Activated CD8-positive, alpha-beta memory T cell treated with anti-CD3 and anti-CD28 coated beads for 1 hour (primary cell): Measurements from ENCODE around the gene CPNE7.

Source experiments
- DNase-seq, 2 donors: peaks; one replicate each; pipeline ENCODE4 v3.0.0-alpha.2; 2020; ENCODE audit warnings: low read depth in 1 of 2; ENCODE audit errors: extremely low read depth in 1 of 2

CPNE7 gene

DNA sequence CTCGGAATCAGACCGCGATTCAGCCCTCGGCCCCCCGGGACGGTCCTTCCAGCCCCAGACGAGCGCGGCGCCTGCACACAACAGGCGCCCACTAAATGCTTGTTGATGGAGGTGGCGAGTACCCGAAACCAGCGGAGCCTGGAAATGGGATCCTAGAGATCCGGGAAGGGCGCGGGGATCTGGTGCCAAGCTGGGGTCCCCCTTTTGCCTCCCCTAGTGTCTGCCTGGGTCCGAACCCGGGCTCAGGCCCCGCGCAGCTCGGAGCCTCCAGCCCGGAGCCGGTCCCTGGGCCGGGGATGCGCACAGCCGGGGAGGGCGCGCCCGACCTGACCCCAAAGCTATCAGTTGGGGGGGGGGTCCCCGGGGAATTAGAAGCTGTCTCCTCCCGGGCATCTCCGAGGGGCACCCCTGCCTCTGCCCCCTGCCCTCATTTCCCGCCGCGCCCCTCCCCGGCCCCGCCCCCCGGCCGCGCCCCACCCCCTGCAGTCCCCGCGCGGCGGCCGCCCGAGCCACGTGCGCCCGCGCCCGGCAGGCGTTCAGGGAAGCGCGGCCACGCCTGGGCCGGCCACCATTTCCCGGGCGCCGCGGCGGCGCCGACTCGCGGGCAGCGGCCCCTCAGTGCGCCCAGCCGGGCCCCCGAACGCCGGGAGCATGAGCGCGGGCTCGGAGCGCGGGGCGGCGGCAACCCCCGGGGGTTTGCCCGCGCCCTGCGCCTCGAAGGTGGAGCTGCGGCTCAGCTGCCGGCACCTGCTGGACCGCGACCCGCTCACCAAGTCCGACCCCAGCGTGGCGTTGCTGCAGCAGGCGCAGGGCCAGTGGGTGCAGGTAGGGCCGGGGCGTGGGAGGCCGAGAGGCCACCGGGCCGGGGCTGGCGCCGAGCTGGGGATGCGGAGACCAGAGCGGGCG is at the start of gene CPNE7:
TSS of gene CPNE7 (plus strand) at position 512 of the 906 bp plus-strand sequence. CDS start at position 652, 140 bp downstream.
- DNase-seq, result no peak

DNA sequence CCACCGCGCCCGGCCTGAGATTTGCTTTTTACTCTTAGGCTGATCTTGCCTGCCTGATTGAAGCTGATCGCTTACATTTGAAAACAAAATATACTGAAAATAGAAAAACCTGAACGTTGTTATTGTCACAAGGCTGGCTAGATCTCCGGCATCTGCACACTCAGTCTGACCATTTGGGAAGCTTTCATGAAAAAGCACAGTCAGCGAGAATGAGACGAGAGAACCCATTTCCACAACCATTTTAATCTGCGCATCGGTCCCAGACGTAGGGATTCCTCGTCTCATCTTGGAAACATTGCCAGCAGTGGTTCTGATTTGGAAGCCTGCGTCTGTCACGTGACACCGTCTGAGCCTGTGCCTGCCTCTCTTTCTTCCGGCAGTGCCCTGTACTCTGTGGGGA is 46.5 kb upstream of the CPNE7 start:
- DNase-seq, result no peak

DNA sequence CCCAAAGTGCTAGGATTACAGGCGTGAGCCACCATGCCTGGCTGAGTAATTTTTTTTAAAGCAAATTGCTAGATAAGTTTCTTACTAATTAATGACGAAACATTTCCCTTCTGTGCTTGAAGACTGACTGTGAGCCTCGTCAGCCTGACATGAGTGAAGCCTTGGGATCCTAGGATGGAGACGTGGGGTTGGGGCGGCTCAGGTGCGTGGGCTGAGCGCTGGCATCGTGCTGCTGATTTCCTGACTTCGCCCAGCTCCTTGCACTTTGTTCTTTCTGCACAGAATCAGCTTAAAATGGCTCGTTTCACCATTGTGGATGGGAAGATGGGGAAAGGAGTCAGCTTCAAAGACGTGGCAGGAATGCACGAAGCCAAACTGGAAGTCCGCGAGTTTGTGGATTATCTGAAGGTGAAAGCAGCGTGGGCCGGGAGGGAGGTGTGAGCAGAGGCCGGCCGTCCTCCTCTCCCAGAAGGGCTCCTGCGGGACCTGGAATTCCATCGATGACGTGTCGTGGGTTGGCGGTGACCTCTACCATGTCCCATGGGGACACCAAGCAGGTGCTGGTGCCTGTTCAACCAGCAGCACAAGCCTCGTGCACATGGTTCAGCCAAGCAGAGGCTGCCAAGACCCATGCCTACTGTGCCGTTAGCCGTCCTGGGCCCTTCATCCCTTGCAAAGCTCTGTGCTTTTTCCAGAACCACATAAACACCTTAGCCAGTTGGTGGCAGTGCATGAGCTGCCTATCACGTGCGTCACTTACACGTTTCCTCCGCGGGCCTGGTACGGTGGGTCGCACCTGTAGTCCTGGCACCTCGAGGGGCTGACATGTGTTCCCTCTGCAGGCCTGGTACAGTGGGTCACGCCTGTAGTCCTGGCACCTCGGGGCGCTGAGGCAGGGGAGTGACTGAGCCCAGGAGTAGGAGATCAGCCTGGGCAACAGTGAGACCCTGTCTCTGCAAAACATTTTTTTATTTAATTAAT is 44.9 kb upstream of the CPNE7 start:
- DNase-seq, result no peak

DNA sequence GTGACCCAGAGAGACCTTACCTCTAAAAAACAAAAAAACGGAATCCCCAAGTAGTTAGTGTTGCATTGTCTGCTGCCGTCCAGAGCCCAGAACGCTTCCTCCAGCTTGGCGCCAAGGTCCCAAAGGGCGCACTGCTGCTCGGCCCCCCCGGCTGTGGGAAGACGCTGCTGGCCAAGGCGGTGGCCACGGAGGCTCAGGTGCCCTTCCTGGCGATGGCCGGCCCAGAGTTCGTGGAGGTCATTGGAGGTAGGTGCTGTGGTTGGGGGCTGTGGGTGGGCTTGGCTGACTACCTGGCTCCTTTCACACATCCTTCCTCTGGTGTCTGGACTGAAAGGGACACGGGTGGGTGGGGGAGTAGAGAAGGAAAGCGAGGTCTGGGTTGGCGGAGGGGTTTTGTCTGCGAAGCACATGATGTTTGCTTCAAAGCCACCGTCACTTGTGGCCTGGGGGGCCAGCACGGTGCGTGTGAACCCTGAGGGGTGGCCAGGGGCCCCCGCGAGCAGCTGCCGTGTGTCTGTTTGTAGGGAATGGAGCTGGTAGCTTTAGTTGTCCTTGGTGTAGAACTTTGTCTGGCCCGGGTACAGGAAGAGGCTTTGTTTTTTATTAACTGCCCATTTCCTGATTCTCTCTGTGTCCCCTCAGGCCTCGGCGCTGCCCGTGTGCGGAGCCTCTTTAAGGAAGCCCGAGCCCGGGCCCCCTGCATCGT is 43.6 kb upstream of the CPNE7 start:
- DNase-seq, result no peak

DNA sequence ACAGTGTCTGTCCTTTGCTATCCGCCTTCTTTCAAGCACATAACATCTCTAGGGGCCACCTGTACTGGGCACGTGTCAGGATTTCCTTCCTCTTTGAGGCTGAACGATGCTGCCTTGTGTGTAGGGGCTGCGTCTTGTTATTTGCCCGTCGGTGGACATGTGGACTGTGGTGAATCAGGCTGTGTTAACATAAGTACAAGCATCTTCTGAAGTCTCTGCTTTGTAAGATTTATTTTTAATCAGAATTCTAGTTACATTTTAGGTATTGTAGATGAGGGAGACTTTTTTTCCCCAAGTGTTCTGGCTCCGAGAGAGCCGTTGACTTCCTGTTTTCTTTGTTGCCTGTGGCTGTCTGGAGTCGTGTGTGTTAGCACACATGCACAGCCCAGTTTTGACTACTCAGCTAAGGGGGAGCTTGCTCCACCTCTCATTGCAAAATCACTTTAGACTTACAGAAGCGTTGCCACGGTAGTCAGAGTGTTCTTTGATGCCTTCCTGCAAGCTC is 41.3 kb upstream of the CPNE7 start:
- DNase-seq, result no peak

DNA sequence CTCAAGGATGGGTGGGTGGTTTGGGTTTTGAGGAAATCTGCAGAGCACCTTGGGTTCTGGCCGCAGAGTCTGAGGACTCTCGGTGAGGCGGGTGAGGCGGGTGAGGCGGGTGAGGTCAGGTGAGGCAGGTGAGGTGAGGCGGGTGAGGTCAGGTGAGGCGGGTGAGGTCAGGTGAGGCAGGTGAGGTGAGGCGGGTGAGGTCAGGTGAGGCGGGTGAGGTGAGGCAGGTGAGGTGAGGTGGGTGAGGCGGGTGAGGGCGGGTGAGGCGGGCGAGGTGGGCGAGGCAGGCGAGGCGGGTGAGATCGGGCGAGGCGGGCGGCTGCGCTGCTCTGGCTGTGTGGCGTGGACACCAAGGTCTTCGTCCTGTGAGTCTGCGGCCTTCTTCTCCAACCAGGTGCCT is 39.2 kb upstream of the CPNE7 start:
- no peak for DNase-seq

DNA sequence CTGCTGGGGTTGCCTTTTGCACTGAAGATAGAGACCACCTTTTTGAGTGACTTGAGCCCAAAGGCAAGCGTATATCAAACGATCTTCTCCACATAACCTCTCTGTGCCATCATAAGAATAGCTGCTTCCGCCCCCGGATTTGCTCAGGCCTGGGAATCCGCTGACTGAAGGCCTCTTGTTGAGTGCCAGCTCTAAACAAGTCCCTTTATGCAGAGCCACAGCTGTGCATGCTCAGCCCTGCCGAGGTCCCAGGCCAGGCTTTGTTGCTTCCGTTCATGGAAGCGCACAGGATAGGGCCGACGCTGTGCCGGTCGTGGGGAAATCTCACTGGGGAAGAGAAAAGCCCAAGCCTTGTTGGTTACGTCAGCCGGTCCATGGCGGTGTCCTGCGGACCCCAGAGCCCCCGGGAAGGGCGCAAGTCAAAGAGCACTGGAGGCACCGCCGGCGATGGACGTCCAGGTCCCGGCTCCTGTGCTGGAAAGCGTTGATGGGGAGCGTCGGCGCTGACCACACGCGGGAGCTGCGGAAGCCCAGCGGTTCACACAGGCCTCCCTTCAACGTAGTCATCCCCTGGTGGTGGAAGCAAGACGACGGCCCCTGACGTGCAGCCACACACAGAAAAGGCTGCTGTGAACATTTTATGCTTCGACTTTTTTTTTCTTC is 38.5 kb upstream of the CPNE7 start:
- no peak for DNase-seq

DNA sequence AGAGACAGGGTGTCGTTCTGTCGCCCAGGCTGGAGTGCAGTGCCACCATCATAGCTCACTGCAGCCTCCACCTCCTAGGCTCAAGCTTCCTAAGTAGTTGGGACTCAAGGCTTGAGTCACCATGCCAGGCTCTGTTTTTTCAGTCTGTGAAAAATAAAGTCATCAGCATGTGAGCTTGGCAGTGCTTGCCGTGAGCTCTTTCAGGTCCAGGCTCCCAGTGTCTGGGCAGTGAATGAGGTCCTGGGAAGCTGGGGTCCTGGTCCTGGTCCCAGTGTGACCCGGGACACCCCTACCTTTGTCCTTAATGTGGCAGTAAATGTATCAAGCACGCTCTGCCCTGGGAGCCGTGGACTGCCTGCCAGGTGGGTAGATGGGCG is 38.0 kb upstream of the CPNE7 start:
- DNase-seq, result no peak

DNA sequence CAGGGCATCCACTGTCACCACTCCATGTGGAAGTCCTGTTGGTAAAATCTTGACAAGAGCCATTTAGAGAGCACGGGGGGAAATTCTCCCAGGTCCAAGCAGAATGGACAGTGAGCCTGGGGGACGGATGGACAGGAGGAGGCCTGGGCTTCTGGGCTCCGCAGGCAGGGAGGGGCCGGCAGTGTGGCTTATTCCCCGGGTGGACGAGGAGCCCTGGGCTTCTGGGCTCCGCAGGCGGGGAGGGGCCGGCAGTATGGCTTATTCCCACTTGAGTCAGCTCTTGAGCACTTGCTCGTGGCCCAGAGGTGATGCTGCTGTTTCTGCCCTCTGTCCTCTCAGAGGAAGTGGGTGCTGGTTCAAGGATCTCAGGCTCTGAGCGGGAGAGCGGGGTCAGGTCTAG is 37.3 kb upstream of the CPNE7 start:
- no peak for DNase-seq

DNA sequence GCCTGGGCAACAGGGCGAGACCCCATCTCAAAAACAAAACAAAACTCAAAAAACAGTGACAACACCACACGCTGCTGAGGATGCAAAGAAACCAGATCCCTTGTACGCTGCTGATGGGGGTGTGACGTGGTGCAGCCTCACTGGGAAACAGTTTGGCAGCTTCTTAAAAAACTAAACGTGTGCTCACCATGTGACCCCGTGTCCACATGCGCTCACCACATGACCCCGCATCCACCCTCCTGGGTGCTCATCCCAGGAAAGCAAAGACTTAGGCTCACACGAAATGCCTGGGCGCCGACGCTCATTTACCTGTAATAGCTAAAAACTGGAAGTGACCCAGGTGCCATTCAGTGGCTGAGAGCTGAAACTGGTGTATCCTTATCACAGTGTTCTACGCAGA is 35.0 kb upstream of the CPNE7 start:
- DNase-seq, result no peak

DNA sequence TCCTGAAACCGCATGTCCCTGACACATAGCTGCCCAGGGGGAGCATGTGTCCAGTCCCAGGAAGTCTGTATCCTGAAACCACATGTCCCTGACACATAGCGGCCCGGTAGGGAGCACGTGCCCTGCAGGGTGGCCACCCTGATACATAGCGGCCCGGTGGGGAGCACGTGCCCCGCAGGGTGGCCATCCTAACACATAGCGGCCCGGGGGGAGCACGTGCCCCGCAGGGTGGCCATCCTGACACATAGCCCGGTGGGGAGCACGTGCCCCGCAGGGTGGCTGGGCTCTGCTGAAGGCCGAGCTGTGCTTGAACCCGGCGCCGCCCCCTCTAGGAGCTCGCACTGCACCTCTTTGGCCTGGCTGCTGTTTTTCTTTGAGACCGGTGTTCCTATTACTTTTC is 33.8 kb upstream of the CPNE7 start:
- no peak for DNase-seq

DNA sequence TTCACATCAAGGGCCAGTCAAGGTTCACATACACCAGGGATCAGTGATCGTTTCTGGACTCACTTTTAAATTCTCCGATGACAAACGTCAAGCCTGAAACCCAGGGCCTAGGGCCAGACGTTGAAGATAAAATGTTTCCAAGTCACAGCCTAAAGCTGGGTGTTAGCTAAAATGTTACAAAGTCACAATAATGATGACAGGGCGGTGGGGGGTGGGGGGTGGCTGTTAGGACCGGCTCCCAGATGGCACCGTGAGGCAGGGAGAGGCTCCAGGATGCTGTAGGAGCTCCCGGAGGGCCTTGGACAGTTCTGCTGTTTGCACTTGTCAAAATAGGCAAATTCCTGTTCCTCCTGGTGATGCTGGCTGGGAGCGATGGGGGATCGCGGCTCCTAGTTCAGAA is 31.4 kb upstream of the CPNE7 start:
- DNase-seq, result no peak

DNA sequence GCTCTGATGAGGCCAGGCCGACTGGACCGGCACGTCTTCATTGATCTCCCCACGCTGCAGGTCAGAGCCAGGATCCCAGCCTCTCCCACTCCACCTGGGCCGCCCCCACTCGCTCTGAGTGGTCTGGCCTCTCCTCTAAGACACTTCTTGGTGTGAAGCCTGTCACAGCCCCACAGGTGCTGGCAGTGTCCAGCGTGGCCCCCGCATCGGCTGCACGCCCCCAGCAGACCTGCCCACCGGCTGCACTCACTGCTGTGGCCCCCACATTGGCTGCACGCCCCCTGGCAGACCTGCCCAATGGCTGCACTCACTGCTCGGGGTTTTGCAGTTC is 30.9 kb upstream of the CPNE7 start:
- DNase-seq, result no peak

DNA sequence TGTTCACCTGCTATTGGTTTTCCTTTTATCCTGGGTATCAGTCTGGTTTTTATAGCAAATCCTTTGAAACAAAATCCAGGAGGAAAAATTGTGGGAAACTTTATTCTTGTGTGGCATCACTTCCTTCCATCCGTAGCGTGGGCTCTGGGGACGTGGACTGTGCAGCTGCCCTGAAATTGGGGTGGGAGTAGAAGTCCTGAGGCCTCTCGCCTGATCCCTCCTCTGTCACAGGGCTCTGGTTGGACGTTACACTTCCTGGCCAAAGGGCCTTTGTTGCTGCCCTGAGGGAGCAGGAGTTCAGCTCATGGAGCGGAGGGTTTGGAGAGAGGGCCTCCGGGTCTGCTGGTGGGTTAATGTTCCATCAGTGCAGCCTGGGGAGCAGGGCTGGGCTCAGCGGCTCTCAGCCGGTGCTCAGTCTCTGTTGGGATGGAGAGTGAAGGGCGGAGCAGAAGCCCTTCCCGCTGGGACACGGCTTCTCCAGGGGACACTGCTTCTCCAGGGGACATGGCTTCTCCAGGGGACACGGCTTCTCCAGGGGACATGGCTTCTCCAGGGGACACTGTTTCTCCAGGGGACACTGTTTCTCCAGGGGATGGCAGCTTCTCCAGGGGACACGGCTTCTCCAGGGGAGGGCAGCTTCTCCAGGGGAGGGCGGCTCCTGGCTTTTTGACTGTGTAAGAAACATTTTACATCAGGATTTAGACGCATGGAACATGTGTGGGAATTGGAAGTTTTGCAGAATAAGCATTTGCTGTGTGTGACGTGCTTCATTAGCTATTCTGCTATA is 30.3 kb upstream of the CPNE7 start:
- DNase-seq, result no peak

DNA sequence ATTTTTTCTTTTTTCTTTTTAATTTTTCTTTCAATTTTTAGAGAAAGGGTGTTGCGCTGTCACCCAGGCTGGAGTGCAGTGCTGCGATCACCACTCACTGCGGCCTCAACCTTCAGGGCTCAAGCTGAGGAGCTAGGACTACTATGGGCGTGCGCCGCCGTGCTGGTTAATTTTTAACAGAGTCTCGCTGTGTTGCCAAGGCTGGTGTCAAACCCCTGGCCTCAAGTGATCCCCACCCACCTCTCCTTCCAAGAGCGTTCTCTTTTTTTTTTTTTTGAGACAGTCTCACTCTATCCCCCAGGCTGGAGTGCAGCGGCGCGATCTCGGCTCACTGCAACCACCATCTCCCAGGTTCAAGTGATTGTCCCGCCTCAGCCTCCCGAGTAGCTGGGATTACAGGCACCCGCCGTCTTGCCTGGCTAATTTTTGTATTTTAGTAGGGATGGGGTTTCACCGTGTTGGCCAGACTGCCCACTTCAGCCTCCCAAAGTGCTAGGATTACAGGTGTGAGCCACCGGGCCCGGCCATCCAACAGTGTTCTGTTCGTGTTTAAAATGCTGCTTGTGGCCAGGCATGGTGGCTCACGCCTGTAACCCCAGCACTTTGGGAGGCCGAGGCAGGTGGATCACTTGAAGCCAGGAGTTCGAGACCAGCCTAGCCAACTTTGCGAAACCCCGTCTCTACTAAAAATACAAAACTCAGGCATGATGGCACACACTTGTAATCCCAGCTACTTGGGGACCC is 29.6 kb upstream of the CPNE7 start:
- DNase-seq, result no peak

DNA sequence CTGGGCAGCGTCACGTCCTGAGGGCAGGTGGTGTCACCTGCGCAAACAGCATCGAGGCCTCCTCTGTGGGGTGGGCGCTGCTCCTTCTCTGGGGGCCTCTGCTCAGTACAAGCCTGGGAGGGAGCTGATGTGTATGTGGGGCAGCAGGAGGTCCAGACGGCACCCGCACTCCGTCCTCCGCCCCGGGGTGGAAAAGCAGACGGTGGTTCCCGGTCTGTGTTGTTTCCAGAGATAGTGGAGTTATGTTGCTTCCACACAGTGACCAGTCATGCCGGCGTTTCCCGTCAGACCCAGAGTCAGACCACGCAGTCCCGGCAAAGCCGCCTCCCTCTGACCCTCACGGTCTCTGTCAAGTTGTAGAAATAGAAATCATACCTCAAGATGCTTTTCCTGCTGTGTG is 28.8 kb upstream of the CPNE7 start:
- DNase-seq, result no peak

DNA sequence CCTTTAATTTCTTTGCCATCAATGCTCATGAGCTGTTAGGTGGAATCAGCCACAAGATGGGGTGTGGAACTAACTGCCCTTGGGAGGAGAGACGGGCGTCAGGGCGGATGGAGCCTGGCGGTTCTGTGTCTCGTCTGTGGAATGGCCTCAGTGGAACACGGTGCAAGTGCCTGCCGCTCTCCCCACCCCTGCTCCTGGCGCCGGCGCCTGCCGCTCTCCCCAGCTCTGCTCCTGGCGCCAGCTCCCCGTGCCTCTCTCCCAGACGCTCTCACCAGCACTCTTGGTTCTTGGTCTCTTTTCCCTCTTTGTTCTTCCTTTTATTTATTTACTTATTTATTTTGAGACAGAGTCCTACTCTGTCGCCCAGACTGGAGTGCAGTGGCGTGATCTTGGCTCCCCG is 28.3 kb upstream of the CPNE7 start:
- no peak for DNase-seq

DNA sequence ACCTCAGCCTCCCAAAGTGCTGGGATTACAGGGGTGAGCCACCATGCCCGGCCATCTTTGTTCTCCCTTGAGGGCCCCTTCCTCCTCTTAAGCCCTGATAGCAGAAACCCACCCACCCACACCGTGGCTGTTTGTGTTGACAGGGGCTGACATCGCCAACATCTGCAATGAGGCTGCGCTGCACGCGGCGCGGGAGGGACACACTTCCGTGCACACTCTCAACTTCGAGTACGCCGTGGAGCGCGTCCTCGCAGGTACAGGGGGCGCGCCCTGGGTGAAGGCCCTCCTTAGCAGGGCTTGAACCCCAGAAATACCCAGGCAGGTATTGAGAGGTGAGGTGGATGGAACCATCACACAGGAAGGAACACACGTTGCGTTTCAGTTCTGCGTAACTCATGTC is 27.7 kb upstream of the CPNE7 start:
- DNase-seq, result no peak

DNA sequence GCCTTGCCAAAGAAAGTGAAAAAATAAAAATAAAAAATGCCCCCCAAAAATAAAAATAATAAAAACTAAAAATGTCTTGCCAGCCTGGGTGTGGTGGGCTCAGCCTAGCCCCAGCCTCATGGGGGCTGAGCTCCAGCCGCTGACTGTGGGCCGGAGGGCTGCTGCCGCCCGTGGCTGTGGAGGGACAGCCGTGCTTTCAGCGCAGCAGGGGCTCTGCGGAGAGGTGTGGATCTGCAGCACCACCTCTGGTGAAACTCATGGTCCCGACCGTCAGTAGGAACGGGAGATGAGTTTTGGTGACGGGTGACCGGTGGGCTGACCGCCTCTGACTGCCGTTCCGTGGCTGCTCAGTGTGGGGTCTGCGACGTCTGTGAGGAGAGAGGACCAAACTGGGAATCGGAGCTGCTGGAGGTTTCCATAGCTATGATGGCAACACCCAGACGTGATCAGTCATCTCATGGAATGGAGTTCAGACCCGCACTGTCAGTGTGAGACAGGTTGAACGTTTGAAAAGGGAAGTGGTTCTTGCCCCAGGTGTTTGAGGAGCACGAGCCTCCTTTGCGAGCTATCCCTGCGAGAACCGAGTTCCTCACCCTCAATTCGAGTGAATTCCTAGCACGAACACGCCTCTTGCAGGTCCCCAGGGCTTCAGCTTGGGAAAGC is 27.1 kb upstream of the CPNE7 start:
- no peak for DNase-seq
